GM12892 (cell line): ENCODE data around the gene PPP2CA.

ENCODE experiments used
- POLR2A ChIP-seq: IDR thresholded peaks from 2 replicates; pipeline ENCODE4 v1.6.1; 2011; ENCODE audit warnings: low read depth, low read length, control low read depth
- POLR2AphosphoS5 ChIP-seq: IDR thresholded peaks from 2 replicates; pipeline ENCODE4 v1.6.1; 2011; ENCODE audit warnings: low read depth, low read length, control low read depth

- no peak for TF ChIP-seq POLR2AphosphoS5
- TF ChIP-seq POLR2A = no peak
Observed at GRCh38 chr5:134257176-134257575, 31.3 kb upstream of the PPP2CA start.
